Lower leg skin (tissue), 3 donors: ENCODE data around the gene MYADML2.

ENCODE experiments used
- POLR2A ChIP-seq, 2 donors: fragments of 450-650 bp; IDR thresholded peaks; one replicate each; pipeline ENCODE4 v1.6.1; 2016 to 2017; ENCODE audit warnings: antibody characterized with exemption in 2 of 2, mild to moderate bottlenecking in 1 of 2, moderate library complexity in 1 of 2
- TF ChIP-seq, protein P1 (sequence below), 3 donors: fragments of 450-650 bp; IDR thresholded peaks; one replicate each; pipeline ENCODE4 v1.5.1; 2016; ENCODE audit warnings: antibody characterized with exemption in 3 of 3, mild to moderate bottlenecking in 3 of 3, moderate library complexity in 2 of 3

- TF ChIP-seq, protein P1, sequence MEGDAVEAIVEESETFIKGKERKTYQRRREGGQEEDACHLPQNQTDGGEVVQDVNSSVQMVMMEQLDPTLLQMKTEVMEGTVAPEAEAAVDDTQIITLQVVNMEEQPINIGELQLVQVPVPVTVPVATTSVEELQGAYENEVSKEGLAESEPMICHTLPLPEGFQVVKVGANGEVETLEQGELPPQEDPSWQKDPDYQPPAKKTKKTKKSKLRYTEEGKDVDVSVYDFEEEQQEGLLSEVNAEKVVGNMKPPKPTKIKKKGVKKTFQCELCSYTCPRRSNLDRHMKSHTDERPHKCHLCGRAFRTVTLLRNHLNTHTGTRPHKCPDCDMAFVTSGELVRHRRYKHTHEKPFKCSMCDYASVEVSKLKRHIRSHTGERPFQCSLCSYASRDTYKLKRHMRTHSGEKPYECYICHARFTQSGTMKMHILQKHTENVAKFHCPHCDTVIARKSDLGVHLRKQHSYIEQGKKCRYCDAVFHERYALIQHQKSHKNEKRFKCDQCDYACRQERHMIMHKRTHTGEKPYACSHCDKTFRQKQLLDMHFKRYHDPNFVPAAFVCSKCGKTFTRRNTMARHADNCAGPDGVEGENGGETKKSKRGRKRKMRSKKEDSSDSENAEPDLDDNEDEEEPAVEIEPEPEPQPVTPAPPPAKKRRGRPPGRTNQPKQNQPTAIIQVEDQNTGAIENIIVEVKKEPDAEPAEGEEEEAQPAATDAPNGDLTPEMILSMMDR (IDR thresholded peaks at IDR 0.05), result no peak
- TF ChIP-seq POLR2A (IDR thresholded peaks at IDR 0.05), result no peak
These were observed 34.4 kb downstream of the MYADML2 start for GRCh38 chr17:81912441-81913309.
